Loucy (cell line): Measurements from ENCODE around the gene SOWAHD.

Experiments
- CTCF ChIP-seq: fragments of 200-600 bp; sonication (generic); conservative IDR thresholded peaks from 2 replicates; pipeline ENCODE4 v1.5.1; 2014; ENCODE audit warnings: mild to moderate bottlenecking, antibody characterized with exemption, low read length
- EZH2phosphoT487 ChIP-seq: fragments of 200-600 bp; IDR thresholded peaks from 2 replicates; pipeline ENCODE4 v1.6.1; 2018; ENCODE audit warnings: antibody characterized with exemption, mild to moderate bottlenecking, moderate library complexity, borderline replicate concordance

GRCh38 chrX:119790977-119791436 lies 32.6 kb downstream of the SOWAHD start:
- TF ChIP-seq CTCF = peak; percentile 36
- TF ChIP-seq EZH2phosphoT487 = no peak
